HepG2 (cell line): ENCODE data around the gene TSC1. TPM values are rescaled to one million over a fixed set of nuclear protein-coding genes. Genes with fewer than 3 reads are reported as not detected.

Source experiments
- ATAC-seq: fragments of 200-7000 bp; cut with Tn5 transposase; 3 replicates; pipeline ENCODE4 v1.9.1; 2020; ENCODE audit warnings: mild to moderate bottlenecking, moderate library complexity
- BruUV-seq: library from RNA; stranded (reverse); fragments of 400-500 nt; replicated peaks from 2 replicates; lab custom pipeline; 2021; lab: Mats Ljungman, UMichigan
- CTCF ChIA-PET: fragments of 300-600 bp; formaldehyde crosslinking; extraction: SDS; loops from one replicate; lab custom pipeline; 2021; ENCODE audit warnings: low total read pairs, inconsistent platforms, low intra/inter-chr PET ratio; lab: Yijun Ruan, JAX
- POLR2A ChIA-PET: fragments of 350-600 bp; sonication (Branson Sonifier 250); formaldehyde crosslinking; loops from one replicate; lab custom pipeline; 2020; ENCODE audit warnings: antibody characterized with exemption, inconsistent platforms; lab: Yijun Ruan, JAX
- DNase-seq: peaks from one replicate; pipeline ENCODE4 v3.0.0-alpha.2; 2015; ENCODE audit warnings: low spot score
- FAIRE-seq: peaks from 3 replicates; lab custom pipeline; 2011; peaks lifted over from hg19 to GRCh38; lab: Jason Lieb, UNC
- H2AFZ ChIP-seq: one replicate; pipeline ENCODE4 v1.6.1; 2011; ENCODE audit warnings: low read length, inconsistent platforms
- H3K27ac ChIP-seq: fragments of 300-600 bp; 3 replicates; pipeline ENCODE4 v1.8.0; 2011; ENCODE audit warnings: mixed run types, mild to moderate bottlenecking, mixed read lengths, low read length, inconsistent platforms; ENCODE audit not compliant: insufficient read depth; ENCODE audit errors: extremely low read length
- H3K27me3 ChIP-seq, 2 experiments: fragments of 200-600 bp in 1 of 2; 2 replicates in 1 of 2; 3 replicates in 1 of 2; pipeline versions ENCODE4 v1.6.0 to v1.8.0; 2011; ENCODE audit warnings: low read length in 2 of 2, mild to moderate bottlenecking in 2 of 2, moderate library complexity in 2 of 2, inconsistent platforms in 1 of 2; ENCODE audit not compliant: insufficient read depth in 2 of 2, control insufficient read depth in 1 of 2
- H3K36me3 ChIP-seq, 2 experiments: fragments of 200-600 bp in 1 of 2; replicated peaks in 1 of 2; 2 replicates in 1 of 2; 3 replicates in 1 of 2; pipeline versions ENCODE4 v1.5.1 to v1.8.0; 2011; ENCODE audit warnings: low read length in 2 of 2, inconsistent platforms in 1 of 2; ENCODE audit not compliant: insufficient read depth in 2 of 2, control insufficient read depth in 1 of 2
- H3K4me1 ChIP-seq: 2 replicates; pipeline ENCODE4 v1.5.1; 2012; ENCODE audit warnings: low read length, inconsistent platforms; ENCODE audit not compliant: insufficient read depth
- H3K4me2 ChIP-seq: 2 replicates; pipeline ENCODE4 v1.6.0; 2011; ENCODE audit warnings: low read depth, low read length, inconsistent platforms
- H3K4me3 ChIP-seq, 3 experiments: fragments of 200-600 bp in 1 of 3; sonication (generic), shearing (Covaris generic) in 1 of 3; replicated peaks in 1 of 3; 2 replicates each; pipeline ENCODE4 v1.5.1; 2011 to 2016; ENCODE audit warnings: low read length in 3 of 3, inconsistent platforms in 2 of 3, low read depth in 2 of 3, mild to moderate bottlenecking in 2 of 3, control low read depth in 1 of 3, mixed read lengths in 1 of 3; ENCODE audit not compliant: insufficient read depth in 1 of 3
- H3K79me2 ChIP-seq: one replicate; pipeline ENCODE4 v1.6.1; 2011; ENCODE audit warnings: low read length, inconsistent platforms; ENCODE audit not compliant: insufficient read depth
- H3K9ac ChIP-seq: 2 replicates; pipeline ENCODE4 v1.6.0; 2011; ENCODE audit warnings: mild to moderate bottlenecking, low read depth, low read length, inconsistent platforms; ENCODE audit not compliant: insufficient read depth
- H3K9me3 ChIP-seq: 2 replicates; pipeline ENCODE4 v1.5.1; 2012; ENCODE audit warnings: mild to moderate bottlenecking, low read length
- H4K20me1 ChIP-seq: 2 replicates; pipeline ENCODE4 v1.6.0; 2011; ENCODE audit warnings: inconsistent platforms, mild to moderate bottlenecking, low read length, moderate library complexity; ENCODE audit not compliant: insufficient read depth
- CHD4 ChIP-seq: fragments of 200-600 bp; sonication (generic); IDR thresholded peaks from 2 replicates; pipeline ENCODE4 v1.7.0; 2017; ENCODE audit warnings: mild to moderate bottlenecking, low read length, borderline replicate concordance
- CREB1 ChIP-seq, 2 experiments: fragments of 450-650 bp in 1 of 2; IDR thresholded peaks; 2 replicates each; pipeline ENCODE4 v1.6.1; 2016 to 2017; ENCODE audit warnings: control low read depth in 1 of 2, mild to moderate bottlenecking in 1 of 2, missing compliant biosample characterization in 1 of 2, missing genetic modification characterization in 1 of 2
- FOXA3 ChIP-seq: IDR thresholded peaks from 2 replicates; pipeline ENCODE4 v1.6.1; 2016; ENCODE audit warnings: missing genetic modification reagents, missing compliant biosample characterization
- HMG20A ChIP-seq: IDR thresholded peaks from 2 replicates; pipeline ENCODE4 v1.6.1; 2016; ENCODE audit warnings: borderline replicate concordance
- ZNF362 ChIP-seq: sonication (generic); formaldehyde crosslinking; IDR thresholded peaks from 2 replicates; pipeline ENCODE4 v1.4.0; 2020; ENCODE audit warnings: missing genetic modification reagents, mild to moderate bottlenecking, borderline replicate concordance
- ZNF407 ChIP-seq: sonication (generic); formaldehyde crosslinking; IDR thresholded peaks from one replicate; pipeline ENCODE4 v1.5.1; 2020; ENCODE audit warnings: mild to moderate bottlenecking, missing genetic modification reagents; ENCODE audit errors: not compliant biosample characterization
- ZNF432 ChIP-seq: sonication (generic); formaldehyde crosslinking; IDR thresholded peaks from 2 replicates; pipeline ENCODE4 v1.5.0; 2020; ENCODE audit warnings: missing genetic modification reagents, mild to moderate bottlenecking, borderline replicate concordance
- ZNF841 ChIP-seq: sonication (generic); formaldehyde crosslinking; IDR thresholded peaks from 2 replicates; pipeline ENCODE4 v1.8.1; 2023; ENCODE audit warnings: missing genetic modification reagents, borderline replicate concordance
- ZZZ3 ChIP-seq: sonication (generic); formaldehyde crosslinking; IDR thresholded peaks from 2 replicates; pipeline ENCODE4 v1.4.0; 2020; ENCODE audit warnings: missing genetic modification reagents, mild to moderate bottlenecking, borderline replicate concordance
- WGBS: methylation state at CpG from one replicate; pipeline ENCODE4 v1.1.6; 2017; ENCODE audit warnings: low lambda C conversion rate; 5-methylcytosine and 5-hydroxymethylcytosine counted together
- in situ Hi-C: cut with HindIII; loops from 2 replicates; pipeline ENCODE4 v1.10.0; 2017; ENCODE audit warnings: low pct_unique_long_range_greater_than_20kb; ENCODE audit not compliant: extremely low pct_ligation_motif_present
- intact Hi-C: fragments of 100-400 bp; cut with micrococcal nuclease; formaldehyde crosslinking; loops from one replicate; pipeline ENCODE4 v1.10.0; 2022; ENCODE audit not compliant: unreplicated experiment
- polyA plus RNA-seq, 8 experiments: library from polyadenylated mRNA; depleted of rRNA in 3 of 8; stranded (reverse) in 7 of 8; unstranded in 1 of 8; fragments of >200 nt; fragmentation: Illumina TruSeq in 4 of 8; extraction: Trizol in 4 of 8; gene quantifications; 2 replicates each; pipeline versions ENCODE4 v1.2.1 to v1.2.3, GENCODE V29; 2011 to 2016; ENCODE audit warnings: low read depth in 4 of 8, missing spikeins in 1 of 8, mixed read lengths in 1 of 8; ENCODE audit not compliant: insufficient read depth in 1 of 8
- total RNA-seq, 5 experiments: library from RNA; depleted of rRNA; stranded (reverse); fragments of >200 nt; fragmentation: Illumina TruSeq; extraction: Trizol; gene quantifications; 2 replicates each; pipeline ENCODE4 v1.2.3, GENCODE V29; 2016; ENCODE audit warnings: low read depth in 1 of 5

TSC1 gene
- total and polyA plus RNA-seq, 2 of the 13 experiments (the other 11 are each of a cell fraction or from before 2014, with no cell fraction given): 31.6 to 66.1 TPM

DNA sequence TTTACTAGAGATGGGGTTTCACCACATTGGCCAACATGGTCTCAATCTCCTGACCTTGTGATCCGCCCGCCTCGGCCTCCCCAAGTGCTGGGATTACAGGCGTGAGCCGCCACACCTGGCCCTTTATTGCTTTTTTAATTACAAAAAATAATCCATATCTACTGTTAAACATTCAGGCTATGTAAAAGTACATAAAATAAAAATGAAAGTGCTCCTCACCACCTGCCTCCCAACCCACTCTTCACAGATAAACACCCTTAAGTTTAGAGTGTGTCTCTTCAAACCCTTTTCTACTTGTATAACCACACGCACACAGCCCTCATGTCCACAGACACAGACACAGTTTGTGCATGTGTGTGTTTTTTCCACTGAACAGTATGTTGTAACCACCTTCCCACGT, 16.7 kb downstream of the TSC1 start:
- CTCF ChIA-PET: no interaction called here

More for the DNA sequence above, 16.7 kb downstream of the TSC1 start:
- Histone ChIP-seq H3K4me1 (no peaks in the 10 kb centered on the region), H3K9me3 (no peaks in the 10 kb centered on the region), H3K27me3 (no peaks in the 10 kb centered on the region), H4K20me1 (no peaks in the 10 kb centered on the region), H3K4me2 (no peak overlapping the region), H2AFZ (no peak overlapping the region), H3K79me2 (no peaks in the 10 kb centered on the region), H3K27ac (no peak overlapping the region), H3K36me3 (peaks cover 15 to 64% of the 10 kb centered on the region in 2 experiments), H3K4me3 (no peak overlapping the region), H3K9ac (no peak overlapping the region)
- FAIRE-seq (no peak), DNase-seq (no peak), ATAC-seq (no peak)
- POLR2A ChIA-PET: no interaction called here
- no peak for TF ChIP-seq CREB1 (IDR thresholded peaks at IDR 0.05)
- TF ChIP-seq CREB1 (CRISPR knock-in tag; IDR thresholded peaks at IDR 0.05): no peak
- TF ChIP-seq HMG20A (CRISPR knock-in tag): no peak
- no peak for TF ChIP-seq ZZZ3 (CRISPR knock-in tag)
- TF ChIP-seq ZNF841 (CRISPR knock-in tag): no peak
- no peak for TF ChIP-seq ZNF407 (CRISPR knock-in tag)
- no peak for TF ChIP-seq CHD4
- no peak for TF ChIP-seq FOXA3
- TF ChIP-seq ZNF362 (CRISPR knock-in tag): no peak
- TF ChIP-seq ZNF432 (CRISPR knock-in tag): no peak
- BruUV-seq: no TSS peak
- in situ Hi-C loops: no loop called here
- WGBS: 98% methylated on average over 7 of the region's 7 CpGs
- intact Hi-C loops: no loop called here
